Activated naive CD8-positive, alpha-beta T cell (primary cell): ENCODE data around the gene CTXND2.
"Not testable (repeated sequence)": the region's sequence is repeated elsewhere in the genome, so short reads cannot be mapped to it uniquely, and the experiment has no call there.

ENCODE experiments used
- H3K27ac Mint-ChIP-seq: one replicate; pipeline ENCODE4 v1.8.0; 2021; ENCODE audit warnings: mixed read lengths
- H3K27me3 Mint-ChIP-seq: one replicate; pipeline ENCODE4 v1.8.0; 2021; ENCODE audit warnings: mixed read lengths
- H3K36me3 Mint-ChIP-seq: one replicate; pipeline ENCODE4 v1.8.0; 2021; ENCODE audit warnings: mixed read lengths
- H3K4me1 Mint-ChIP-seq: one replicate; pipeline ENCODE4 v1.8.0; 2021; ENCODE audit warnings: low read depth, mixed read lengths
- H3K4me3 Mint-ChIP-seq: one replicate; pipeline ENCODE4 v1.8.0; 2021; ENCODE audit warnings: mild to moderate bottlenecking, mixed read lengths
- H3K9me3 Mint-ChIP-seq: one replicate; pipeline ENCODE4 v1.8.0; 2021; ENCODE audit warnings: low read depth, mixed read lengths

The CTXND2 gene

GRCh38 chr1:150909585-150910180 is 22.7 kb downstream of the CTXND2 start:
- Mint-ChIP-seq H3K27ac (no peak overlapping the region), H3K9me3 (no peaks in the 10 kb centered on the region), H3K36me3 (no peaks in the 10 kb centered on the region), H3K27me3 (no peaks in the 10 kb centered on the region), H3K4me1 (peaks cover 4% of the 10 kb centered on the region), H3K4me3 (no peak overlapping the region)

- H3K9me3 Mint-ChIP-seq: no peaks in the 10 kb centered on the region
- H3K27ac Mint-ChIP-seq: no peak overlapping the region
- no peak overlapping the region for H3K4me3 Mint-ChIP-seq
- H3K36me3 Mint-ChIP-seq: no peaks in the 10 kb centered on the region
- H3K4me1 Mint-ChIP-seq: no peaks in the 10 kb centered on the region
- H3K27me3 Mint-ChIP-seq: no peaks in the 10 kb centered on the region
Measured at GRCh38 chr1:150912623-150913022, 25.7 kb downstream of the CTXND2 start.

GRCh38 chr1:150917387-150917786 is 30.5 kb downstream of the CTXND2 start:
- H3K27me3 Mint-ChIP-seq: no peaks in the 10 kb centered on the region
- H3K4me1 Mint-ChIP-seq: peaks cover 5% of the 10 kb centered on the region
- no peak overlapping the region for H3K4me3 Mint-ChIP-seq
- H3K27ac Mint-ChIP-seq: no peak overlapping the region
- no peaks in the 10 kb centered on the region for H3K9me3 Mint-ChIP-seq
- no peaks in the 10 kb centered on the region for H3K36me3 Mint-ChIP-seq

GRCh38 chr1:150922519-150922975 is 35.6 kb downstream of the CTXND2 start:
- H3K27me3 Mint-ChIP-seq: no peaks in the 10 kb centered on the region
- H3K4me3 Mint-ChIP-seq: peak overlapping the region; percentile 72
- peaks cover 24% of the 10 kb centered on the region for H3K4me1 Mint-ChIP-seq
- peak overlapping the region; percentile 58 for H3K27ac Mint-ChIP-seq
- no peaks in the 10 kb centered on the region for H3K36me3 Mint-ChIP-seq
- H3K9me3 Mint-ChIP-seq: no peaks in the 10 kb centered on the region

GRCh38 chr1:150925080-150925479 is 38.1 kb downstream of the CTXND2 start:
- H3K9me3 Mint-ChIP-seq: no peaks in the 10 kb centered on the region
- H3K4me3 Mint-ChIP-seq: peak overlapping the region; percentile 96
- H3K27me3 Mint-ChIP-seq: no peaks in the 10 kb centered on the region
- H3K36me3 Mint-ChIP-seq: peaks cover 8% of the 10 kb centered on the region
- H3K27ac Mint-ChIP-seq: no peak overlapping the region
- peaks cover 34% of the 10 kb centered on the region for H3K4me1 Mint-ChIP-seq

GRCh38 chr1:150926097-150926741 is 39.3 kb downstream of the CTXND2 start, which contains the start of gene SETDB1:
Gene SETDB1 (plus strand): TSS chr1:150926363. CDS start chr1:150927715, 1,352 bp downstream.
- H3K36me3 Mint-ChIP-seq: peaks cover 12% of the 10 kb centered on the region
- H3K27ac Mint-ChIP-seq: peak within 1 kb of the TSS; percentile 96
- H3K9me3 Mint-ChIP-seq: no peaks in the 10 kb centered on the region
- H3K4me3 Mint-ChIP-seq: peak within 1 kb of the TSS; percentile 96
- H3K4me1 Mint-ChIP-seq: peaks cover 34% of the 10 kb centered on the region
- H3K27me3 Mint-ChIP-seq: no peaks in the 10 kb centered on the region

GRCh38 chr1:150927624-150928023 is 40.7 kb downstream of the CTXND2 start:
- peak overlapping the region; percentile 42 for H3K27ac Mint-ChIP-seq
- H3K9me3 Mint-ChIP-seq: peaks cover 3% of the 10 kb centered on the region
- no peaks in the 10 kb centered on the region for H3K27me3 Mint-ChIP-seq
- H3K4me3 Mint-ChIP-seq: peak overlapping the region; percentile 96
- H3K4me1 Mint-ChIP-seq: peaks cover 31% of the 10 kb centered on the region
- H3K36me3 Mint-ChIP-seq: peaks cover 19% of the 10 kb centered on the region

GRCh38 chr1:150928286-150928685 is 41.4 kb downstream of the CTXND2 start:
- Mint-ChIP-seq H3K27me3 (no peaks in the 10 kb centered on the region), H3K4me1 (peaks cover 29% of the 10 kb centered on the region), H3K4me3 (peak overlapping the region; percentile 73), H3K36me3 (peaks cover 20% of the 10 kb centered on the region), H3K27ac (peak overlapping the region; percentile 8), H3K9me3 (peaks cover 3% of the 10 kb centered on the region)

GRCh38 chr1:150928775-150929174 is 41.8 kb downstream of the CTXND2 start:
- H3K27me3 Mint-ChIP-seq, H3K27ac Mint-ChIP-seq: not testable (repeated sequence)

GRCh38 chr1:150931773-150932172 is 44.8 kb downstream of the CTXND2 start:
- Mint-ChIP-seq H3K4me3 (no peak overlapping the region), H3K27me3 (no peaks in the 10 kb centered on the region), H3K9me3 (peaks cover 3% of the 10 kb centered on the region), H3K36me3 (peaks cover 28% of the 10 kb centered on the region), H3K27ac (no peak overlapping the region), H3K4me1 (peaks cover 36% of the 10 kb centered on the region)

More at GRCh38 chr1:150928775-150929174, 41.8 kb downstream of the CTXND2 start:
- Mint-ChIP-seq H3K4me1 (peaks cover 29% of the 10 kb centered on the region), H3K36me3 (peaks cover 20% of the 10 kb centered on the region)
- not testable (repeated sequence) for H3K9me3 Mint-ChIP-seq, H3K4me3 Mint-ChIP-seq

- Mint-ChIP-seq H3K9me3 (no peaks in the 10 kb centered on the region), H3K4me1 (no peaks in the 10 kb centered on the region), H3K36me3 (peaks cover 12% of the 10 kb centered on the region), H3K4me3 (no peak overlapping the region), H3K27me3 (no peaks in the 10 kb centered on the region), H3K27ac (peak overlapping the region; percentile 13)
Measured at GRCh38 chr1:150944856-150945255, 57.9 kb downstream of the CTXND2 start.

GRCh38 chr1:150954708-150955107 is 67.8 kb downstream of the CTXND2 start:
- Mint-ChIP-seq H3K4me3 (no peak overlapping the region), H3K27me3 (no peaks in the 10 kb centered on the region), H3K4me1 (no peaks in the 10 kb centered on the region), H3K27ac (no peak overlapping the region), H3K9me3 (no peaks in the 10 kb centered on the region), H3K36me3 (peaks cover 13% of the 10 kb centered on the region)

GRCh38 chr1:150955280-150955679 is 68.3 kb downstream of the CTXND2 start:
- Mint-ChIP-seq H3K9me3 (no peaks in the 10 kb centered on the region), H3K27ac (no peak overlapping the region), H3K4me3 (no peak overlapping the region), H3K36me3 (peaks cover 13% of the 10 kb centered on the region), H3K27me3 (no peaks in the 10 kb centered on the region), H3K4me1 (no peaks in the 10 kb centered on the region)

- no peak overlapping the region for H3K4me3 Mint-ChIP-seq
- H3K27ac Mint-ChIP-seq: no peak overlapping the region
- peaks cover 2% of the 10 kb centered on the region for H3K36me3 Mint-ChIP-seq
- no peaks in the 10 kb centered on the region for H3K27me3 Mint-ChIP-seq
- no peaks in the 10 kb centered on the region for H3K4me1 Mint-ChIP-seq
- H3K9me3 Mint-ChIP-seq: no peaks in the 10 kb centered on the region
Measured at GRCh38 chr1:150957666-150958065, 70.7 kb downstream of the CTXND2 start.

- no peak overlapping the region for H3K27ac Mint-ChIP-seq
Measured at GRCh38 chr1:150960646-150961045, 73.7 kb downstream of the CTXND2 start.

More at GRCh38 chr1:150960646-150961045, 73.7 kb downstream of the CTXND2 start:
- Mint-ChIP-seq H3K4me1 (no peaks in the 10 kb centered on the region), H3K36me3 (no peaks in the 10 kb centered on the region), H3K27me3 (no peaks in the 10 kb centered on the region), H3K9me3 (no peaks in the 10 kb centered on the region), H3K4me3 (no peak overlapping the region)
